Esophagus squamous epithelium (tissue), 4 donors: Measurements from ENCODE around the gene SMR3B.

Experiments used
- CTCF ChIP-seq, 6 experiments: fragments of 450-650 bp in 4 of 6; fragments of 200-600 bp in 2 of 6; sonication (generic) in 2 of 6; IDR thresholded peaks; one replicate each; pipeline ENCODE4 v1.5.1; 2016 to 2019; ENCODE audit warnings: antibody characterized with exemption in 6 of 6, mild to moderate bottlenecking in 4 of 6, moderate library complexity in 4 of 6
- POLR2A ChIP-seq, 4 donors: fragments of 450-650 bp; IDR thresholded peaks; one replicate each; pipeline ENCODE4 v1.6.1; 2017; ENCODE audit warnings: antibody characterized with exemption in 4 of 4, mild to moderate bottlenecking in 4 of 4, moderate library complexity in 3 of 4

DNA sequence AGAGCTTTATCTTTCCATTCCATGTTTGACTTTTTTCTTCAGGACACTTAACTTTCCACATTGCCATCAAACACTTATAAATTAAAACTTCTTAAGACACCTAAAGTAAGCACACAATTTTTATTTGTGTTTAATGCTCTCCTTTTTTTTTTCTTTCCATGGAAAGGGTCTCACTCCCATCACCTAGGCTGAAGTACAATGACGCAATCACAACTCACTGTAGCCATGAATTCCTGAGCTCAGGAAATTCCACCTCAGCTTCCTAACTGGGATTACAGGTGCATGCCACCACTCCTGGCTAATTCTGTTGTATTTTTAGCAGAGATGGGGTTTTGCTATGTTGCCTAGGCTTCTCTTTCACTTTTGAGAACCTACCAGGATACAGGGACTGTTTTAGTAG, 15.1 kb upstream of the SMR3B start:
- TF ChIP-seq CTCF (IDR thresholded peaks at IDR 0.05) (no peak), POLR2A (IDR thresholded peaks at IDR 0.05) (no peak)
